GM21423 (cell line): ENCODE data around the gene CENPE.

ENCODE experiments used
- ATAC-seq: cut with Tn5 transposase; IDR thresholded peaks from one replicate; pipeline ENCODE4 v1.9.1; 2021; ENCODE audit warnings: mild to moderate bottlenecking, moderate library complexity; ENCODE audit not compliant: unreplicated experiment

Gene CENPE

DNA sequence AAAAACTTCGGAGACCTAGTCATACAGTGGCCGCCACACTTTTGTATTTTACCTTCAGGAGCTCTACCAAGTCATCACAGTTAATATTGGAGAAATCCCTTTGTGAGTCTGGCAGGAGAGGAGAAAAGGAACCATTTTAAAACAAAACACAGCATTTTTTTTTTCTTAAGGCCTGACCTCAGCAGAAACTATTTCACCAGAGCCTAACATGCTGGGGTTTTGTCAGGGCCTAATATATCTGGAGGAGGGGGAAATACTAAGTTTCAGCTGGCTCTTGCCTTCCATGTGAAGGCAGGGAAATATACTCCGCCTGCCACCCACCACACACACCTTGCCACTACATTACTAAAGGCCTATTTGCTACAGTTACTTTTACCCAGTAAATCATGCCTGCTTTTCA is 72.0 kb downstream of the CENPE start:
- no peak for ATAC-seq

DNA sequence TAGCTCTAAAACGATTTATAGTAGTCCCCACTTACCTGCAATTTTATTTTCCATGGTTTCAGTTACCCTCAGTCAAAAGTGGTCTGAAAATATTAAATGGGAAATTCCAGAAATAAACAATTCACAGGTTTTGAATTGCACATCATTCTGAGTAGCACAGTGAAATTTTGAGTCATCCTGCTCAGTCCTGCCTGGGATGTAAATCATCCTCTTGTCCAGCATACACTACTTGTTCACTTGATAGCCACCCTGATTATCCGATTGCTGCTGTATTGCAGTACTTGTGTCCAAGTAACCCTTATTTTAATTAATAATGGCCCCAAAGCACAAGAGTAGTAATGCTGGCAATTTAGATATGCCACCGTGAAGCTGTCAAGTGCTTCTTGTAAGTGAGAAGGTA is 75.0 kb downstream of the CENPE start:
- no peak for ATAC-seq

DNA sequence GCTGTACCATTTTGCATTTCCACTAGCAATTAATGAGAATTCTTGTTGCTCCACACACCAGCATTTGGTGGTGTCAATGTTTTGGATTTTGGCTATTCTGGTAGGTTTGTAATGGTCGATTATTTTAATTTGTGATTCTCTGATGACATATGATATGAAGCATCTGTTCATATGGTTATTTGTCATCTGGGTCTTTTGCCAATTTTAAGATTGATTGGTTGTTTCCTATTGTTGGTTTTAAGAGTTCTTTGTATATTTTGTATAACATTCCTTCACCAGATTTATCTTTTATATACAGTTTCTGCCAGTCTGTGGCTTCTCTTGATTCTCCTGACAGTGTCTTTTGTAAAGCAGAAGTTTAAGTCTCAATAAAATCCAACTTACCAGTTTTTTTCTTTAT is 80.0 kb downstream of the CENPE start:
- no peak for ATAC-seq

DNA sequence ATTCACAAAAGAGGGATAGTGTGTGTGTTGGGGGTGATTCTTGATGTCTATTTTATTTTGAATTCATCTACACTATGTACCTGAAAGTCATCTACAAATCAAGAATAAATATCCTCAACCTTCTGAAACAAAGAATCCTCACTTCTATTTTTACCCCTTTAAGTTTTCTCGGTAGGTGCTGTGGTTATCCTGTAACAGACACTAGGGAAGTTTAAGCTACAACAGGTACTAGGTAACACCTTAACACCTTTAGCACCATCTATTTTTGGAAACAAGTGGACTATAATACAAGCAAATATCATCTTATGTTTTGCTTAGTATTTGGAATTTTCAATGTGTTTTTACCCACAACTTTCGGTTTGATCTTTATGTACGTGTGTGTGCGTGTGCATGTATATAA is 86.5 kb downstream of the CENPE start:
- ATAC-seq: no peak

DNA sequence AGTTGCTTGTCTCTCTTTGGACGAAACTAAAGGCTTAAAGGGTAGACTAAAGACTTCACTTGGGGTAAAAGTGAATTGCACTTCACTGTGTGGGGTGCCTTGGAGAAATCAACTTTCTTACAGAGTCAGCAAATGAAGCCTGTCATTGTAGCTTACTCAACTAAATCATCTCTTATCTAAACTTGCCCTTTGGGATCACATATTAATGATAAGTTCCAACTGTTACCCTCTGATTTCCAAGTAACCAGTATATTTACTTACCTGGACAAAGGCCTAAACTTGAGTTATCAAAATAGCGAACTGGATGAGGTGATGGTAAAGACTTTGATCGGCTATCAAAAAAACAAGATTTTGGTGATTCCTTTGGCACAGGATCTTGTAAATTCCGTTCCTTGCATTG is 89.6 kb downstream of the CENPE start:
- ATAC-seq: no peak

DNA sequence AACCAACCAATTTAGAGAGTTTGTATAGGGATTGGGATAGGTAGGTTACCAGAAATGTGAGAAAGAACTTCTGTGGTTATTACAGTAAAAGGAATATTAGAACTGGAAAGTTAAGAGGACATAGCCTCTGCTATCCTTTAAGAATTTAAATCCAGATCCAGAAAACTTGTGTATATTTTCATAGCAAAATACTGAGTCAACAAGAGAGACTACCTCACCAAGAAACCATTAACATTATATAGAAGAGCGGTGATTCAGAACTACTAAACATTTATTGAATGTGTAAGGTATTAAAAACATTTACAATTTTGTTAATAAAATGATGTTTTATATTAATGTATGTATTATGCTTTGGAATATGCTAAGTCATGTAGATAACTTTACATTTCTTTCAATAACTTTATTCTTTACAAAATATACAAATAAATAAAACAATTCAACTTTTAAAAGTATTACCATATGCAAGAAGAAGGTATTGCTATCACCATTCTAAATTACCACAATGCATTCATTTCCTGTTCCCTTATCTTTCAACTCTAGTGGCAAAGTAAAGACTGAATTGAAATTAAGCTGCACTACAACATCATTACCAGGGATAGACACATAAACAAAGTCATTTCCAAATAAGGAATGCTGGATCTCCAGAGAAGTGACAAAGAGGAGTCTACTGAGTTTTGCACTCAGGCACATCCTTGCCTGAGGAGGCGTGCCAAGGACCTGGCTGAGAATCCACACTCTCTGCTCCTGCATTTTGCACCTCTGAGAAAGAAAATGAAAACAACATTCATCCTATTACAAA is 92.4 kb downstream of the CENPE start:
- no peak for ATAC-seq

DNA sequence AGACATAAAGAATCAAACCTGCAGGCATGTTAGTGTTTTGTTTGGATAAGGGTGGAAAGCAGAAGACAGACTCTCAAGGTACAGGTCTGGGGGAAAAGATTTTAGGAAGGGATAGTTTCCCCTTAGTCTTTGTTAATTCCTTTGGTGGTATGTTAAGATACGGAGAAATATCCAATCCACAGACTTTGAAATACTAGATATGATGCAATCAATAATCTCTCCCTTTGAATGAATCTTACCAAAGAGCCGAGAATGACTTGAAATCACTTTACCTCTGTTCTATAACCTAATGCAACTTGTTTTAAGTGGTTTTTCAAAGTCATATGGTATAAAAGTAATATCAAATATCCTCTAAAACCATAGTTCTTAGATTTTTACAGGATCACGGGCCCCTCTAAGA is 93.3 kb downstream of the CENPE start:
- ATAC-seq: no peak

DNA sequence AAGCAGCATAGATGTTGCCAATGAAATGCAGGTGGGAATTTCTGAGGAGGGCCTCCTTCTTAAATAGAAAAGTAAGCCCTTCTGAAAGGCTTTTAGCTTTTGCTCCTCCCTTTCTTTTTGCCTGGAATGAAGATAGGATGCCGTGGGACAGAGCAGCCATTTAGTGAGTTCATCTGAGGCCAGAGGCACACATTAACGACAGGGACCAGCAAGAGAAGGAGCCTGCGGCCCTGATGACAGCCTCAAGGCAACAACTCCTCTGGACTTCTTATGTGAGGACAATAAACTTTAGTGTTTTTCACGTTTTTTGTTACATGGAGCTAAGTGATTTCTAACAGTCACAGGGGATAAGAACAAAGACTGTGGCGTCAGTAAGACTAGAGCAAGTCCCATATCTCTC is 97.5 kb downstream of the CENPE start:
- ATAC-seq: no peak

DNA sequence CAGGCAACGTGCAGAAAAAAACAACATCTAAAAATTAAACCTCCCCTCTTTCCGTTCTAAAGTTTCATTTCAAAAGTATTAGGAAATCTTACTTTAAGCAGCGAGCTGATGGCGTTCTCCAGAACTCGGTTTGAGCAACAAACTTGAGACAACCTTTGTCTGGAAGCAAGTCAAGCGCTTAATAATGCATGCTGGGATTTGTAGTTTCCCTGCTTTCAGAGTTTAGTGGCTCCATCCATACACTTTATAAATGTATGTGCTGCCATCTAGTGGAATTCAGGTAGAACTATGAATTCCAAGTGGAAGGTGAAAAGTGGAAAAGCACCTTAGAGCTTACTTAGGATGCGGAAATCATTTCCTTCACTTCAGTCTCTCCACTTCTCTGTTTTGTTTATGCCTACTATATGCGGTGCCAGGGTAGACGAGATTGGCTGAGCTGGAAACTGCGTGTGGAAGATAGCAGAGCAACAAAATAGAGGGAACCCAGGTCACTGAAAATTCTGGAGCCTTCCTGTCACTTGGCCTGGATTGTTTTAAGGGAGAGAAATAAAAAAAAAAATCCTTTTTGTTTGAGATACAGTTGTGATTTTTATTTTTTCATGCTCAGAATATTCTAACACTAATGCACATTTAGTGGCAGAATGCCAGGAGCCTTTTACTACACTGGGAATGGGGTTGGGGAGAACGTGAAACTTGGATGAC is 98.3 kb downstream of the CENPE start, which contains the start of gene BDH2:
Gene BDH2, minus strand, starts transcription at position 144 of the 702 bp plus-strand sequence. CDS start 3,580 bp downstream, outside the sequence.
- ATAC-seq: peak; percentile 97

DNA sequence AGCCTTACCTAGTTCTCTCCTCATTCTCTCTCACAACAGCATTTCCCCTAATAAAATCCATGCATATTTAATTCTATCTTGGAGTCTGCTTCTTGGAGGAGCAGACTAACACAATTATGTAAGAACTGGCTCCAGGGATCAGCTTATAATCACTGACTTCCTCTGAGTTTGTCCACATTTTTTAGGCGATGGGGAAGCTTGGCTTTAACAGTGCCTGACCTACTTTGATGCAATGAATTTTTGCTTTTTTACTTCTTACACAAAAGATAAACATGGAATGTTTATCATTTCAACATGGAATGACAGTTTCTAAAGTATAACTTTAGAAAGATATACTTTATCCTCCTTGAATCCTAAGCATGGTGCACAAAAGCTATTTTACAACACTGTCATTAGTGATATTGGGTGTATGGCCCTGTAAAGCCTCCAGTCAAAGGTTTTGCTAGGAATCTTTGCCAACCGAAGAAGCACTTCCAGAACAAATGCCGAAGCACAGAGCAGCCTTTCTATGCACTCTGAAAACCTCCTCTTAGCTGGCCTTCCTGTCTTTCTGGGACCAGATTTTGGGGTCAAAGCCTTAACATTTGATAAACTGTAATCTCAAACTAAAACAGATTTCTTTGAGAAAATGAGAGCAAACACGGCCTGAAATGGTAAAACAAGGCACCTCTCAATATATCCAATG is 99.2 kb downstream of the CENPE start:
- ATAC-seq: no peak

DNA sequence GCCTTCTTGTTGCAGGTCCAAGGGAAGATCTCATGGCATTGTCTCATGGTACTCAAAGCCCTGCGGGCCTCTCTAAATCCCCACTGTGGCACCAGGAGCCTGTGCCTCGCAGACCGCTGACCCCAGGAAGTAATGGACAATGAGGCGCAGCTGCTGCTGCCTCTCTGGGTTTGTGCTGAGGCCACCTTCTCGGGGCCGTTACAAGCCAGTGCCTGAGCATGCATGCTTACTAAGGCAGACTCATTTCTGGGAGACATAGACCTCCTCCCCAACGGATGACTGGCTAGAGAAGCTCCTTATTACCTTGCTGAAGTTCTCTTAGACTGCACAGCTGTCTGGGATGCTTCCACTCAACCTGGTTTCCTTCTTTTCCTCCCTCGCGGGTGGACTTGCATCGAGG is 99.8 kb downstream of the CENPE start:
- no peak for ATAC-seq

DNA sequence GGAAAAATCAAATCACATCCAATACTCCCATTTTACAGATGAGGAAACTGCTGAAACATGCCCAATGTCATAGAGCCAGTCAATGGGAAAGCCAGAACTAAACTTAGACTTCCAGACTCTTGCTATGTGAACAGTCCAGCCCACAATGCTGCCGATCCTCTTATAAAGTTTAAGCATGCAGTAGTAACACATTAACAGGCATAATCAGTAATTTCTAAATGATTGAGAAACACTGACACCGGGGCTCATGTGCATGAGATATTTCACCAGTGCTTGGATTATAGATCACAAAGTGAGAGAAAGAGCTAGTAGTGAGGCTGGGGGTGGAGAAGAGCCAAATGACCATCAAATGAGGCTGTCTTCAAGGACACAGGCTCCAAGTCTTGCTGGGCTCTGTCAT is 101.0 kb downstream of the CENPE start:
- ATAC-seq: no peak

DNA sequence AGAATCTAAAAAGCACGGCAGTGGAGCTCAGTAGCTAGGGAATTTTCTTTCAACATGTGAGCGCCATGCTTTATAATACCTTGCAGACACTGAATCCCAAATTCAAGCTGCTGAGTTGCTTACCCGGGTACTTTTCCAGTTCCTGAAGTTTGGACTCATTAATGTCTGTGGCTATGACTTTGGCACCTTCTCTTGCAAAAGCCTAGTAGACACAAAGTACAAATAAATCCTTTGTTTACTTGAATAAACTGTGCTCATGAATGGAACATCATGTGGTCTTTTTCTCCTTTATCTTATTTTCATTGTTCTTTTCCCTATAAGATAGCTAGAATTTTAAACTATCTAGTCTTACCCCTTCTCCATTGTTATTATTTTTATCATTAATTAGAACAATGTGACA is 103.1 kb downstream of the CENPE start:
- ATAC-seq: no peak

DNA sequence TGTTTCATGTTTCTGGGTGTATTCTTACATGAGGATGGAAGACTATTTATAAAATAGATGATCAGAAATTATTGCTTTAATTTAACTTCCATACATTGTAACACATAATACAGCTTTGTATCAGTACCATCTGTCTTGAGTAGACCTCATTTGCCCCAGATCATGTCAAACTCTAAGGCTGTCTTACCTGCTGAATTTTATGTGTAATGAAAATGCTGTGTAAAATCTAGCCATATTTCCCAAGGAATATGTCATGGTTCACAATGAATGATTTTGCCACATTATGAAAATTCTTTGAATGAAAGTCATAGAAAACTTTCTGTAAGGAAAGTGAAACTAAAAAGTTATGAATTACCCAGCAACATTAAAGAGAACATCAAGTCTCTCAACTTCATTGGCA is 105.9 kb downstream of the CENPE start:
- no peak for ATAC-seq

DNA sequence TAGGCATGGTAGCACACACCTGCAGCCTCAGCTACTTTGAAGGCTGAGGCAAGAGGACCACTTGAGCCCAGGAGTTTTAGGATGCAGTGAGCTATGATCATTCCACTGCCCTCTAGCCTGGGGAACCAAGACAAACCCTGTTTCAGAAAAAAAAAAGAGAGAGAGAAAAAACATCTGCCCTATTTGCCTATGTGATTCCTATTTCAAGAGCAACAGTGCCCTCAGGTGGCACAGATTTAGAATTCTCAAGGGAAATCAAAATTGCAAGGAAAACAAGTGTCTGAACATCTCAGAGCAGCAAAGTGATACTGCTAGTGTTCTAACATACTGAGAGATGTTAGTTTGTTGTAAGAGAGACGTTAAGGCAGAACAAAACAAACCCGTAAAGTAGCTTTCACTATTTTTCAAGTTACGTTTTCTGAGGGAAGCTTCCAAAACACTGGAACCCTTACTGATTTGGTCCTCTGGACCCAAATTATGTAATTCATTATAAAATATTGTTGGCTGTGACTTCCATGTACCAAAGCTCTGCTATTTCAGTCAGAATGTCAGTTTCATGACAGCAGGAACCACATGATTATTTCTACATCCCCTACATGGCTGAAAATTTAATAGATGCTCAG is 106.4 kb downstream of the CENPE start:
- ATAC-seq: peak; percentile 71

DNA sequence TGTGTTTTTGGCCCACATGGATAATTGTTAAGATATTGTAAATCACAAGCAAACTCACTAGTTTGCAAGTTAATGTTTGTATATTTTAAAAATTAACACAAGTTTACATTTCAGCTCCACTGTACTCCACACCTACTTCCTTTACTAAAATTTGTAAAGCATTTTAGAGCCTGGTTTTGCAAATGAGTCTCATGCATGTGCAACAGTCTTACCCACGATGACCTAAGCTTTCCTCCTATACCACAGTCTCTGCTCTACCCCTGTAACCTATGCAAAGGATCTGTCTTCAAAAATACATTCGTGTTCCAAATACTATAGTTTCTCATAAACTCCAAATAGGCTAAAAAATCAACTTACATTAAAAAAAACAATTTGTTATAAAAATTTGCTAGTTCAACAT is 108.7 kb downstream of the CENPE start:
- ATAC-seq: no peak

DNA sequence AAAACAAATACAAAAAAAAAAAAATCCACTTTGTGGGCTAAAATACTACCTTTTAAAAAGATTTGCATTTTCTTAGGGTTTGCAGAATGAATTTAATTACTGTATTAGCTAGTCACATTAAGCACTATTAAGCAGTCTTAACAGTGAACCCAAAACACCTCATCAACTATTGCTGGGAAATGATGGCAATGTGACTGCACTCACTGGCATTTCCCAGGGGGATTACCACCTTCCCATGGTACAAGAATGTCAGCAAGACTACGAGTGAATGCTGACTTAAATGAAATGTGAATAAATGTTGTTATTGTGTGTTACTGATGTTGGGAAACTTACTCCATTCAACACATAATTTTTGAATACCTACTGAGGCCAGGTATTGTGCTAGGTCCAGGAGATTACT is 111.6 kb downstream of the CENPE start:
- no peak for ATAC-seq

DNA sequence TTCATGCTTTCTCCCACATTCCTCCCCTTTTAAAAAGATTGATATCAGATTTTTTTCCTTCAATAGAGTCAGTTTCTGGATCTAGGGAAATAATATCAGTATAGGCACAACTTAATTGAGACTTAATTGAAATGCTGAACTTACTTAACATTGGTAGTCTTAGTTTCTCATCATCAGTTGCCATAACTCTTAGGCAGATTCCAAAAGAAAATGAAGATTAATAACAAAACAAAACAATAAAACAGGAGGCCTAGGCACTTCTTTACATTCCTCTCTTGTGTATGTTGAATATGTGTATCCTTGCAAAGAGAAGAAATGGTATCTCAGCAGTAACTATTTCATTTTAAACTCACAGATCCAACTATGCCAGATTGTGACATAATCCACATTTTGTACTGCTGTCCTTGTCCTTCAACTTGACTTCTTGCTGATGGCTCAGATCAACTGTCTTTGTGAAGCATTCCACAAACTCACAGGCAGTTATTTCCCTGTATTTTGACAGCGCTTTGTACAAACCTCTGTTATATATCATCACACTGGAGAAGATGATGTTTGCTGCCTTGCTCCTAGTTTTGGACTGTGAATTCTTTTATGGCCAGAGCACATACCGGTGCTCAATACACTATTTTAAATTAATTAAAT is 112.5 kb downstream of the CENPE start:
- ATAC-seq: no peak

DNA sequence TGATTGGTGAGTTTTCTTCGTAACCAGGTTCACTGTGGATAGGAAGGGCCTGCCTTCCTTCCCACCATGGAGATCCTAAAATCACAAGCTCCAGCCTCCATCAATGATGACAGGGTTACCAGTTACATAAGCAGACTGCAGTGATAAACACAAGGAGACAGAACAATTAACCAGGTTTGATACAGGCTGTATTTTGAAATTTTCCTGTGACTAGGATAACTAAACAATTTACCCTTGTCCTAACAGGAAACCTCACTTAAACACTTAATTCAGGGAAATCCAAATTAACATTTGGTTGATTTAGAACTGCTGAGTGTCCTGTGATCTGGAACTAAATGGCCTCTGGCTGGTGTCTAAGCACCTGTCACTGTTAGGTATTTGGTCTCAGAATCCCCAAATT is 118.5 kb downstream of the CENPE start:
- ATAC-seq: no peak

DNA sequence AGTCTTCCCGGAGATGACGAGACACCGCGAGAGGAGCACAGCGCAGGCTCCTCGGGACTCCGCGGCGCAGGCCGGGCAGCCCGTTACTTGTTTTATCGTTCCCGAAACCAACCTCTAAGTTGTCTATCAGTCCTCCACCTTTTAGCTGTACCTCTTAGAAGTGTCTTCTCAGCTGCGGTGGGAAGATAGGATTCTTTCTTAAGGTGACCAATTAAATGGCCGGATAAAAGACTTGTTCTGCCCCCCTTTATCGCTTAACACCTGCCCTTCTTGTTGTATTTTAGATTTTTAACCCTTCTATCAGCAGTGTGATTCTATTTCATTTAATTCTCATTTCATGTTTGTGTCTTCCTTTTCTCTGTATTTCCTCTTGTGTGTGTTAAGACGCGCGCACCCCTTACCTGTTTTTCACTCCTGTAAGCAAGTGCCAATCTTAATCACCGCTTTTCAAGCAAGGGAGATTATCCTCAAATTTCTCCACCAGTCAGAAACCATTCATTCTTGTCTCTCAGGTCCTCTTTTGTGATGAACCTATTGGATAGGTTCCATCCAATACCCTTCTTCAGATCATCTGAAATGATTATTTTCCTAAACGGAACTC is 121.3 kb downstream of the CENPE start, which contains the start of gene SLC9B2:
Gene SLC9B2, minus strand, starts transcription at position 15 of the 601 bp plus-strand sequence. CDS start 9,211 bp downstream, outside the sequence.
- ATAC-seq: peak; percentile 41
